H1 (cell line): ENCODE measurements around the gene GGA1. TPM values are rescaled to one million over a fixed set of nuclear protein-coding genes. Genes with fewer than 3 reads are reported as not detected.

Source experiments
- MAFK ChIP-seq: IDR thresholded peaks from 2 replicates; pipeline ENCODE4 v1.6.1; 2012; ENCODE audit warnings: low read depth, mild to moderate bottlenecking, improper control_type of control experiment, low read length
- POLR2A ChIP-seq, 2 experiments: IDR thresholded peaks; 1 replicate in 1 of 2; 2 replicates in 1 of 2; pipeline ENCODE4 v1.6.1; 2011; ENCODE audit warnings: low read depth in 2 of 2, low read length in 2 of 2, mild to moderate bottlenecking in 2 of 2; ENCODE audit errors: control extremely low read depth in 1 of 2
- SP2 ChIP-seq: IDR thresholded peaks from 2 replicates; pipeline ENCODE4 v1.6.1; 2012; ENCODE audit warnings: mild to moderate bottlenecking, low read length, inconsistent platforms
- SP4 ChIP-seq: IDR thresholded peaks from 2 replicates; pipeline ENCODE4 v1.6.1; 2012; ENCODE audit warnings: low read length, inconsistent platforms
- SUZ12 ChIP-seq: fragments of 200-600 bp; sonication (generic); IDR thresholded peaks from 2 replicates; pipeline ENCODE4 v1.6.1; 2012; ENCODE audit warnings: mild to moderate bottlenecking, inconsistent platforms, low read length, moderate library complexity, mixed read lengths
- polyA plus RNA-seq, 7 experiments: library from polyadenylated mRNA; depleted of rRNA in 3 of 7; stranded (reverse) in 5 of 7; unstranded in 2 of 7; fragments of >200 nt in 5 of 7; fragments of 200-250 nt in 2 of 7; gene quantifications; 1 replicate in 5 of 7; 2 replicates in 1 of 7; 4 replicates in 1 of 7; pipeline versions ENCODE4 v1.2.1 to v1.2.3, GENCODE V29; 2011 to 2013; ENCODE audit warnings: missing spikeins in 2 of 7, mixed read lengths in 2 of 7
- total RNA-seq: library from RNA; stranded (reverse); fragmentation: NEBNext Ultra II Directional; extraction: Animal tissue kit (Norgen Biotek cat#: 25700); gene quantifications from 2 replicates; pipeline ENCODE4 v1.2.1, GENCODE V29; 2021

The GGA1 gene
- total and polyA plus RNA-seq, 2 of the 8 experiments (the other 6 are each of a cell fraction or from before 2014, with no cell fraction given) = 49.3 to 57.2 TPM

- TF ChIP-seq MAFK = no peak
- no peak for TF ChIP-seq SP2
- no peak for TF ChIP-seq SP4
- no peak for TF ChIP-seq POLR2A (IDR thresholded peaks at IDR 0.05; ENCODE audit: control extremely low read depth in 1 of 2, low read depth in 2 of 2, low read length in 2 of 2)
- TF ChIP-seq SUZ12 = no peak
Observed at GRCh38 chr22:37678372-37678771, 69.7 kb downstream of the GGA1 start (continued).
